Hepatocyte (in vitro differentiated cells): ENCODE measurements around the gene ZMPSTE24.

Experiments used
- CTCF ChIP-seq: fragments of 200-600 bp; sonication (generic); IDR thresholded peaks from 2 replicates; pipeline ENCODE4 v1.5.1; 2016; ENCODE audit warnings: antibody characterized with exemption, mild to moderate bottlenecking; ENCODE audit not compliant: poor library complexity
- EZH2 ChIP-seq: fragments of 200-600 bp; sonication (generic); IDR thresholded peaks from 2 replicates; pipeline ENCODE4 v1.6.1; 2016; ENCODE audit warnings: antibody characterized with exemption, mild to moderate bottlenecking, borderline replicate concordance
- EZH2phosphoT487 ChIP-seq: fragments of 200-600 bp; sonication (generic); IDR thresholded peaks from one replicate; pipeline ENCODE4 v1.6.1; 2018; ENCODE audit warnings: antibody characterized with exemption, mild to moderate bottlenecking, low read depth, moderate library complexity; ENCODE audit not compliant: unreplicated experiment, severe bottlenecking

- no peak for TF ChIP-seq EZH2
- no peak for TF ChIP-seq CTCF
- no peak for TF ChIP-seq EZH2phosphoT487
These were observed 43.0 kb downstream of the ZMPSTE24 start for GRCh38 chr1:40301066-40301465.
